Thyroid gland (tissue), 4 donors: ENCODE results near the gene HIVEP3. TPM values are rescaled to one million over a fixed set of nuclear protein-coding genes. Genes with fewer than 3 reads are reported as not detected.
A peak's percentile ranks its signal among the peaks of the same experiment; 100 is the strongest.

ENCODE experiments used
- DNase-seq, 2 donors: peaks; one replicate each; pipeline ENCODE4 v3.0.0-alpha.2; 2019
- H3K27ac ChIP-seq, 3 donors: fragments of 200-600 bp; sonication (generic); 1 replicate in 2 of 3; 2 replicates in 1 of 3; pipeline ENCODE4 v1.5.1; 2016 to 2019; ENCODE audit warnings: mild to moderate bottlenecking in 1 of 3, moderate library complexity in 1 of 3
- H3K27me3 ChIP-seq: fragments of 200-600 bp; sonication (generic); one replicate; pipeline ENCODE4 v1.5.1; 2019
- H3K36me3 ChIP-seq, 2 donors: fragments of 200-600 bp; sonication (generic); one replicate each; pipeline ENCODE4 v1.5.1; 2016 to 2019
- H3K4me1 ChIP-seq, 2 donors: fragments of 200-600 bp; sonication (generic); one replicate each; pipeline ENCODE4 v1.5.1; 2017 to 2019
- H3K4me3 ChIP-seq, 3 donors: fragments of 200-600 bp; sonication (generic); replicated peaks in 1 of 3; 1 replicate in 2 of 3; 2 replicates in 1 of 3; pipeline ENCODE4 v1.5.1; 2016; ENCODE audit warnings: mild to moderate bottlenecking in 1 of 3
- H3K9me3 ChIP-seq: fragments of 200-600 bp; sonication (generic); one replicate; pipeline ENCODE4 v1.5.1; 2017
- CTCF ChIP-seq, 6 experiments: fragments of 200-600 bp in 3 of 6; fragments of 450-650 bp in 3 of 6; sonication (generic) in 3 of 6; IDR thresholded peaks; one replicate each; pipeline ENCODE4 v1.5.1; 2016 to 2019; ENCODE audit warnings: antibody characterized with exemption in 6 of 6, mild to moderate bottlenecking in 2 of 6, inconsistent platforms in 1 of 6, moderate library complexity in 1 of 6
- POLR2A ChIP-seq, 2 donors: fragments of 450-650 bp; IDR thresholded peaks; one replicate each; pipeline ENCODE4 v1.6.1; 2017; ENCODE audit warnings: antibody characterized with exemption in 2 of 2, mild to moderate bottlenecking in 2 of 2, moderate library complexity in 1 of 2
- WGBS, 2 donors: methylation state at CpG; one replicate each; pipeline ENCODE4 v1.1.5; 2017; 5-methylcytosine and 5-hydroxymethylcytosine counted together
- intact Hi-C: fragments of 100-400 bp; cut with DNase I; formaldehyde crosslinking; loops from one replicate; pipeline ENCODE4 v1.15.1; 2023
- total RNA-seq, 4 donors: library from RNA; depleted of rRNA; stranded (reverse); fragments of >200 nt; gene quantifications; one replicate each; pipeline ENCODE4 v1.2.3, GENCODE V29; 2016

Gene HIVEP3
- total RNA-seq, 4 donors from 2014 or later: 9.7 to 13.5 (median 12.5) TPM

- H3K36me3 ChIP-seq: no peaks in the 10 kb centered on the region
- 96 to 97% methylated on average over 4 of the region's 4 CpGs for WGBS, 2 donors
- no peaks in the 10 kb centered on the region for H3K9me3 ChIP-seq
- no peak for DNase-seq
- peak overlapping the region in 1 of 3 donors; percentile 34 for H3K27ac ChIP-seq
- H3K4me1 ChIP-seq: peaks cover 15 to 18% of the 10 kb centered on the region in 2 donors
- intact Hi-C loops: no loop called here
- TF ChIP-seq CTCF (IDR thresholded peaks at IDR 0.05) (no peak), POLR2A (IDR thresholded peaks at IDR 0.05) (no peak)
- H3K4me3 ChIP-seq: no peak overlapping the region
- H3K27me3 ChIP-seq: no peaks in the 10 kb centered on the region
These were observed 183.6 kb downstream of the HIVEP3 start for GRCh38 chr1:41735139-41735538.

DNA sequence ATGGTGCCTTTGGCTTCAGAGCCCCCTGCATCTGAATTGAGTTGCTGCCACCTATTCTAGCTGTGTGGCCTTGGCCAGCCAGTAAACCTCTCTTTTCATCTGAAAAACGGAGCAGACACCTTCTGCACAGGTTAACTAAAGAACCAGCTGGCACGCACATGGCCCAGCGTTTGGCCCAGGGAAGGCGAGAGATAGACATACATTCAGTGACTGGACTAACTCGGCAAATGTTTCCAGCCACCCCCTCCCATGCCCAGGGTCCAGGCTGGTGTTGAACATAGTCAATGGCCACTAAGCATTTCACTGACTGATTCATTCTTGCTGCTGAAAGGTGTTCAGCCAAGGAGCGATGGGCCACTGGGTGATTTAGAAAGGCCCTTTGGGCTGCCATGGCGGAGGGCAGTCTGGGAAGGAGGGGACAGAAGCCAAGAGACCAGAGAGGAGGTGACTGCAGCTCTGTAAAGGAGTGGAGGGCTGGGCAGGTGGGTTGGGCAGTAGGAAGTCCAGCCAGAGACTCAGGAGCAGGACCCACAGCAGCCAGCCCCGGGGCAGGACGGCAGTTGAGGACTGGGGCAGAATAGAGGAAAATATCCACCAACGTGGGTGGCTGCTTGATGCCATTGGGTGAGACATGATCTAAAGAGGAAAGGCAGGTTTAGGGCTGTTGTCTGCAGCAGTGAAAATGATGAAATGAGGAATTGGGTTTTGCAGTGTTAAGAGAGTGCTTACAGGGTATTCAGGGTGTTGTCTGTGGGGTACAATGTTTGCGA, 184.3 kb downstream of the HIVEP3 start:
- WGBS, 2 donors: 93 to 94% methylated on average over 11 of the region's 11 CpGs

DNA sequence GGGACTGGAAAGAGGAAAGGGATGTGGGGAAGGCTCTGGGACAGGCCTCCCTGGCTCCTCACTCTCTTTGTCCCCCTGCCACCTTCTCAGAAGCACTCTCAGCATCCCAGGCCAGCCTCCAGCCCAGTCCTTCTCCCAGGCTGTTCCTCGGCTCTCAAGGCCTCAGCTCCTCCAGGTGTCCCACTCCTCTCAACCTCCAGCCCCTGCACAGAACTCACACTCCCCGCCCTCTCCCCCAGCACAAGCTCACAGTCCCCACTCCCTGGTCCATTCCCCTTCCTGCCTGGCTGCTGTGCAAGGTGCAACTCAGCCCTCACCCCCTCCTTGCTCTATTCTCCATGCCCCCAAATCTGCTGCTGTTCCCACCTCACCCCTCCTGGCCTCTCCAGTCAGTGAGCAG, 185.0 kb downstream of the HIVEP3 start:
- intact Hi-C loops: no loop called here
- no peaks in the 10 kb centered on the region for H3K36me3 ChIP-seq
- H3K4me1 ChIP-seq: peaks cover 15 to 18% of the 10 kb centered on the region in 2 donors
- DNase-seq: no peak
- H3K27me3 ChIP-seq: no peaks in the 10 kb centered on the region
- WGBS, 2 donors: 96% methylated on average over 2 of the region's 2 CpGs
- no peaks in the 10 kb centered on the region for H3K9me3 ChIP-seq
- TF ChIP-seq CTCF (IDR thresholded peaks at IDR 0.05) (no peak), POLR2A (IDR thresholded peaks at IDR 0.05) (no peak)
- no peak overlapping the region for H3K27ac ChIP-seq
- no peak overlapping the region for H3K4me3 ChIP-seq

More for the DNA sequence above, 184.3 kb downstream of the HIVEP3 start:
- H3K27me3 ChIP-seq: no peaks in the 10 kb centered on the region
- DNase-seq: no peak
- no peaks in the 10 kb centered on the region for H3K9me3 ChIP-seq
- H3K4me3 ChIP-seq: no peak overlapping the region
- peaks cover 15 to 18% of the 10 kb centered on the region in 2 donors for H3K4me1 ChIP-seq
- intact Hi-C loops: no loop called here
- no peak for TF ChIP-seq CTCF (IDR thresholded peaks at IDR 0.05)
- H3K27ac ChIP-seq: no peak overlapping the region
- H3K36me3 ChIP-seq: no peaks in the 10 kb centered on the region

- no peak for DNase-seq
- intact Hi-C loops: no loop called here
- Histone ChIP-seq H3K36me3 (no peaks in the 10 kb centered on the region), H3K4me3 (no peak overlapping the region), H3K9me3 (no peaks in the 10 kb centered on the region), H3K4me1 (peaks cover 15% of the 10 kb centered on the region in 2 donors), H3K27ac (no peak overlapping the region), H3K27me3 (no peaks in the 10 kb centered on the region)
- 79 to 93% methylated on average over 2 of the region's 2 CpGs for WGBS, 2 donors
- TF ChIP-seq POLR2A (IDR thresholded peaks at IDR 0.05): no peak
- no peak for TF ChIP-seq CTCF (IDR thresholded peaks at IDR 0.05)
These were observed 185.7 kb downstream of the HIVEP3 start for GRCh38 chr1:41733021-41733420.

DNA sequence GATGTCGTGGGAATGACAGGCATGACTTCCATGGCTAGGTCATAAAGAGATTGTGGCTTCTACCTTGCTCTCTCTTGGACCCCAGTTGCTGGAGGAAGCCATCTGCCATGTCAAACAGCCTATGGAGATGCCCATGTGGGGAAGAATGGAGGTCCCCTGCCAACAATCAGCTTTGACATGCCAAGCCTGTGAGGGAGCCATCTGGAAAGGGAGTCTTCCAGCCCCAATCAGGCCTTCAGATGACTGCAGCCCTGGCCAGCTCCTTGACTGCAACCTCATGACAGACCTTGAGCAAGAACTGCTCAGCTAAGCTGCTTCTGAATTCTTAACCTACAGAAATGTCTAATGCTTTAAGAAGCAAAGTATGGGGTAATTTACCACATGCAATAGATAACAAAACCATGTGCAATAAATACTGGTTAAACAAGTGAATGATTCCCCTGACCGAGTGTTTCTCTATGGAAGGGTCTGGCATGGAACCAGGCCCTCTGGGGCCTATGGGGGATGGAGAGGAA, 187.1 kb downstream of the HIVEP3 start:
- Histone ChIP-seq H3K9me3 (no peaks in the 10 kb centered on the region), H3K36me3 (no peaks in the 10 kb centered on the region), H3K27me3 (no peaks in the 10 kb centered on the region), H3K27ac (no peak overlapping the region), H3K4me3 (no peak overlapping the region), H3K4me1 (peaks cover 15 to 25% of the 10 kb centered on the region in 2 donors)
- no peak for DNase-seq
- 97 to 98% methylated on average over 2 of the region's 2 CpGs for WGBS, 2 donors
- intact Hi-C loops: no loop called here
- TF ChIP-seq POLR2A (IDR thresholded peaks at IDR 0.05) (no peak), CTCF (IDR thresholded peaks at IDR 0.05) (no peak)
